Prostate gland (tissue), 2 donors: ENCODE data around the gene GRIN2A.

Source experiments
- CTCF ChIP-seq, 4 experiments: fragments of 200-600 bp in 2 of 4; fragments of 450-650 bp in 2 of 4; sonication (generic) in 2 of 4; IDR thresholded peaks; 1 replicate in 3 of 4; 2 replicates in 1 of 4; pipeline ENCODE4 v1.5.1; 2016 to 2019; ENCODE audit warnings: antibody characterized with exemption in 4 of 4, mild to moderate bottlenecking in 2 of 4, moderate library complexity in 2 of 4
- POLR2A ChIP-seq: fragments of 450-650 bp; IDR thresholded peaks from one replicate; pipeline ENCODE4 v1.6.1; 2016; ENCODE audit warnings: antibody characterized with exemption, mild to moderate bottlenecking

- no peak for TF ChIP-seq POLR2A
- TF ChIP-seq CTCF (IDR thresholded peaks at IDR 0.05), result no peak
Observed at GRCh38 chr16:10013364-10013763, 168.9 kb downstream of the GRIN2A start.
